Keratinocyte (primary cell): ENCODE data around the gene DEPDC7. TPM values are rescaled to one million over a fixed set of nuclear protein-coding genes. Genes with fewer than 3 reads are reported as not detected.

Source experiments
- DNase-seq: peaks from one replicate; pipeline ENCODE4 v3.0.0-alpha.2; 2011; ENCODE audit warnings: low read depth, missing footprints, low spot score
- FAIRE-seq: peaks from 2 replicates; lab custom pipeline; 2011; peaks lifted over from hg19 to GRCh38; lab: Jason Lieb, UNC
- H2AFZ ChIP-seq: 2 replicates; pipeline ENCODE4 v1.6.0; 2012; ENCODE audit warnings: low read length, control low read depth, inconsistent platforms; ENCODE audit not compliant: control insufficient read depth
- H3K27ac ChIP-seq: 2 replicates; pipeline ENCODE4 v1.5.1; 2011; ENCODE audit warnings: low read length; ENCODE audit not compliant: control insufficient read depth, insufficient read depth
- H3K27me3 ChIP-seq: 3 replicates; pipeline ENCODE4 v1.6.0; 2011; ENCODE audit warnings: low read length; ENCODE audit not compliant: control insufficient read depth, insufficient read depth; ENCODE audit errors: extremely low read depth
- H3K36me3 ChIP-seq, 2 experiments: 2 replicates in 1 of 2; 3 replicates in 1 of 2; pipeline ENCODE4 v1.5.1; 2011; ENCODE audit warnings: low read length in 2 of 2, mild to moderate bottlenecking in 1 of 2; ENCODE audit not compliant: control insufficient read depth in 2 of 2, insufficient read depth in 2 of 2; ENCODE audit errors: extremely low read depth in 1 of 2
- H3K4me1 ChIP-seq: 3 replicates; pipeline ENCODE4 v1.5.1; 2011; ENCODE audit warnings: low read length; ENCODE audit not compliant: control insufficient read depth, insufficient read depth; ENCODE audit errors: extremely low read depth
- H3K4me2 ChIP-seq: 3 replicates; pipeline ENCODE4 v1.6.0; 2011; ENCODE audit warnings: low read depth, low read length; ENCODE audit not compliant: control insufficient read depth, insufficient read depth; ENCODE audit errors: extremely low read depth
- H3K4me3 ChIP-seq, 3 experiments: fragments of 200-600 bp in 1 of 3; sonication (generic) in 1 of 3; 2 replicates in 2 of 3; 3 replicates in 1 of 3; pipeline ENCODE4 v1.5.1; 2011 to 2016; ENCODE audit warnings: low read length in 3 of 3, mild to moderate bottlenecking in 3 of 3, control low read depth in 2 of 3, inconsistent platforms in 1 of 3, low read depth in 1 of 3, mixed read lengths in 1 of 3, mixed run types in 1 of 3, moderate library complexity in 1 of 3; ENCODE audit not compliant: control insufficient read depth in 2 of 3, insufficient read depth in 2 of 3; ENCODE audit errors: extremely low read depth in 1 of 3
- H3K79me2 ChIP-seq: 2 replicates; pipeline ENCODE4 v1.6.0; 2012; ENCODE audit warnings: low read length; ENCODE audit not compliant: control insufficient read depth, insufficient read depth
- H3K9ac ChIP-seq: 3 replicates; pipeline ENCODE4 v1.6.0; 2011; ENCODE audit warnings: low read length; ENCODE audit not compliant: control insufficient read depth, insufficient read depth; ENCODE audit errors: extremely low read depth
- H3K9me1 ChIP-seq: 3 replicates; pipeline ENCODE4 v1.6.0; 2011; ENCODE audit warnings: low read length; ENCODE audit not compliant: control insufficient read depth, insufficient read depth; ENCODE audit errors: extremely low read depth
- H3K9me3 ChIP-seq: 2 replicates; pipeline ENCODE4 v1.5.1; 2012; ENCODE audit warnings: low read depth, low read length; ENCODE audit not compliant: control insufficient read depth
- H4K20me1 ChIP-seq: 3 replicates; pipeline ENCODE4 v1.6.0; 2011; ENCODE audit warnings: low read length; ENCODE audit not compliant: control insufficient read depth, insufficient read depth; ENCODE audit errors: extremely low read depth
- CTCF ChIP-seq, 3 experiments: IDR thresholded peaks in 1 of 3; conservative IDR thresholded peaks in 1 of 3; optimal IDR thresholded peaks in 1 of 3; 2 replicates in 2 of 3; 3 replicates in 1 of 3; pipeline versions ENCODE3 to v1.5.1; 2011; ENCODE audit warnings: low read length in 3 of 3, mild to moderate bottlenecking in 3 of 3, moderate library complexity in 2 of 3, control low read depth in 1 of 3, inconsistent platforms in 1 of 3; ENCODE audit not compliant: insufficient read depth in 2 of 3; ENCODE audit errors: extremely low read depth in 1 of 3
- EZH2 ChIP-seq: IDR thresholded peaks from one replicate; pipeline ENCODE4 v1.6.1; 2012; ENCODE audit warnings: inconsistent platforms, mild to moderate bottlenecking, low read length, moderate library complexity
- dilution Hi-C: fragments of 300-500 bp; cut with MboI; formaldehyde crosslinking; loops from one replicate; pipeline ENCODE4 v1.7.0; 2020; ENCODE audit warnings: low sequenced_read_pairs; ENCODE audit not compliant: extremely low pct_ligation_motif_present
- polyA plus RNA-seq, 5 experiments: library from polyadenylated mRNA; depleted of rRNA in 3 of 5; stranded (reverse) in 3 of 5; stranded (forward) in 1 of 5; unstranded in 1 of 5; fragments of >200 nt; gene quantifications; 1 replicate in 1 of 5; 2 replicates in 3 of 5; 3 replicates in 1 of 5; pipeline versions ENCODE4 v1.2.1 to v1.2.3, GENCODE V29; 2011 to 2012; ENCODE audit warnings: missing spikeins in 2 of 5, low read depth in 1 of 5, low replicate concordance in 1 of 5

Gene DEPDC7
- polyA plus RNA-seq, 1 donor (not counting 4 experiments of a cell fraction or from before 2014, with no cell fraction given) = 29.8 TPM

- Histone ChIP-seq H3K27ac (peak overlapping the region; percentile 83), H3K4me1 (peaks cover 60% of the 10 kb centered on the region), H3K4me2 (peak overlapping the region; percentile 45), H3K4me3 (no peak overlapping the region), H3K9me1 (no peaks in the 10 kb centered on the region), H3K79me2 (no peaks in the 10 kb centered on the region), H3K9ac (peak overlapping the region; percentile 29), H3K36me3 (peaks cover 16 to 30% of the 10 kb centered on the region in 2 experiments), H3K27me3 (no peaks in the 10 kb centered on the region), H2AFZ (no peak overlapping the region), H3K9me3 (no peaks in the 10 kb centered on the region), H4K20me1 (no peaks in the 10 kb centered on the region)
- FAIRE-seq = peak; percentile 48
- TF ChIP-seq CTCF (optimal IDR thresholded peaks at IDR 0.05 in 1 of 3, IDR thresholded peaks at IDR 0.05 in 1 of 3, conservative IDR thresholded peaks at IDR 0.05 in 1 of 3; ENCODE audit: extremely low read depth in 1 of 3, insufficient read depth in 2 of 3, low read length in 3 of 3) (peak in 1 of 3 experiments; percentile 32), EZH2 (no peak)
- no peak for DNase-seq
- dilution Hi-C loops = no loop called here
These were observed 48.6 kb downstream of the DEPDC7 start for GRCh38 chr11:33064033-33064825.

- Histone ChIP-seq H3K9me3 (no peaks in the 10 kb centered on the region), H3K27me3 (no peaks in the 10 kb centered on the region), H3K9me1 (no peaks in the 10 kb centered on the region), H3K4me1 (peaks cover 54% of the 10 kb centered on the region), H3K4me3 (no peak overlapping the region), H3K79me2 (no peaks in the 10 kb centered on the region), H3K36me3 (peaks cover 18 to 34% of the 10 kb centered on the region in 2 experiments), H4K20me1 (no peaks in the 10 kb centered on the region), H3K27ac (peak overlapping the region; percentile 83), H3K4me2 (peak overlapping the region; percentile 45), H2AFZ (no peak overlapping the region), H3K9ac (peak overlapping the region; percentile 29)
- TF ChIP-seq EZH2 (no peak), CTCF (optimal IDR thresholded peaks at IDR 0.05 in 1 of 3, IDR thresholded peaks at IDR 0.05 in 1 of 3, conservative IDR thresholded peaks at IDR 0.05 in 1 of 3; ENCODE audit: extremely low read depth in 1 of 3, insufficient read depth in 2 of 3, low read length in 3 of 3) (no peak)
- dilution Hi-C loops = no loop called here
- DNase-seq (no peak), FAIRE-seq (no peak)
These were observed 49.2 kb downstream of the DEPDC7 start for GRCh38 chr11:33064866-33065265.
